H1 (cell line): ENCODE data around the gene FBXO17. TPM values are rescaled to one million over a fixed set of nuclear protein-coding genes. Genes with fewer than 3 reads are reported as not detected.
"Not testable (repeated sequence)": the region's sequence is repeated elsewhere in the genome, so short reads cannot be mapped to it uniquely, and the experiment has no call there.

Experiments used
- CTCF ChIA-PET: fragments of 300-600 bp; sonication (Branson Sonifier 250); formaldehyde crosslinking; loops from one replicate; lab custom pipeline; 2021; ENCODE audit not compliant: partially characterized antibody; lab: Charles Lee
- POLR2A ChIA-PET: fragments of 300-600 bp; sonication (Branson Sonifier 250); formaldehyde crosslinking; loops from one replicate; lab custom pipeline; 2021; ENCODE audit warnings: inconsistent platforms; ENCODE audit not compliant: partially characterized antibody; lab: Charles Lee
- DNase-seq, 2 experiments: peaks; one replicate each; pipeline versions ENCODE4 v3.0.0 to v3.0.0-alpha.2; 2010 to 2022; ENCODE audit warnings: low spot score in 2 of 2, low read depth in 1 of 2, mixed read lengths in 1 of 2
- FAIRE-seq: peaks from 2 replicates; lab custom pipeline; 2011; peaks lifted over from hg19 to GRCh38; lab: Jason Lieb, UNC
- H2AFZ ChIP-seq: 2 replicates; pipeline ENCODE4 v1.8.1; 2012; ENCODE audit warnings: low read length, inconsistent platforms
- H2AK5ac ChIP-seq: 2 replicates; pipeline ENCODE4 v1.6.1; 2013; ENCODE audit warnings: low read depth, low read length
- H2BK120ac ChIP-seq: replicated peaks from 2 replicates; pipeline ENCODE3; 2013; ENCODE audit warnings: low read depth, low read length, inconsistent platforms
- H2BK12ac ChIP-seq: 2 replicates; pipeline ENCODE4 v1.6.1; 2013; ENCODE audit warnings: low read depth, low read length
- H2BK15ac ChIP-seq: 2 replicates; pipeline ENCODE4 v1.6.1; 2013; ENCODE audit warnings: low read length
- H2BK20ac ChIP-seq: 2 replicates; pipeline ENCODE4 v1.6.1; 2013; ENCODE audit warnings: low read length
- H2BK5ac ChIP-seq: 2 replicates; pipeline ENCODE4 v1.6.1; 2013; ENCODE audit warnings: low read depth, low read length
- H3K14ac ChIP-seq: 2 replicates; pipeline ENCODE4 v1.6.1; 2013; ENCODE audit warnings: inconsistent platforms; ENCODE audit not compliant: insufficient read length
- H3K18ac ChIP-seq: 2 replicates; pipeline ENCODE4 v1.6.1; 2013; ENCODE audit warnings: low read length; ENCODE audit errors: extremely low read depth
- H3K23ac ChIP-seq: 2 replicates; pipeline ENCODE4 v1.6.1; 2013; ENCODE audit warnings: inconsistent platforms; ENCODE audit not compliant: insufficient read length
- H3K23me2 ChIP-seq: 2 replicates; pipeline ENCODE4 v1.6.1; 2013; ENCODE audit warnings: low read depth, low read length
- H3K27ac ChIP-seq: 2 replicates; pipeline ENCODE4 v1.6.1; 2011; ENCODE audit warnings: low read depth, low read length, inconsistent platforms
- H3K27me3 ChIP-seq, 4 experiments: replicated peaks in 1 of 4; 1 replicate in 1 of 4; 2 replicates in 3 of 4; pipeline versions ENCODE4 v1.6.1 to v1.8.1; 2011 to 2013; ENCODE audit warnings: low read length in 3 of 4, mild to moderate bottlenecking in 3 of 4, inconsistent platforms in 2 of 4, mixed read lengths in 2 of 4, moderate library complexity in 1 of 4; ENCODE audit not compliant: control insufficient read depth in 3 of 4, insufficient read depth in 3 of 4; ENCODE audit errors: extremely low read depth in 1 of 4
- H3K36me3 ChIP-seq, 4 experiments: 2 replicates each; pipeline versions ENCODE4 v1.6.1 to v1.8.1; 2011 to 2013; ENCODE audit warnings: mild to moderate bottlenecking in 4 of 4, low read length in 3 of 4, moderate library complexity in 2 of 4, control low read depth in 1 of 4, inconsistent platforms in 1 of 4; ENCODE audit not compliant: insufficient read depth in 4 of 4, control insufficient read depth in 2 of 4
- H3K4ac ChIP-seq: replicated peaks from 2 replicates; pipeline ENCODE3; 2013; ENCODE audit warnings: low read length, low read depth, mixed read lengths, inconsistent platforms; ENCODE audit not compliant: insufficient read length
- H3K4me1 ChIP-seq, 4 experiments: replicated peaks in 1 of 4; 1 replicate in 1 of 4; 2 replicates in 3 of 4; pipeline versions ENCODE4 v1.6.1 to v1.8.1; 2011 to 2013; ENCODE audit warnings: low read length in 3 of 4, inconsistent platforms in 2 of 4, mixed read lengths in 1 of 4; ENCODE audit not compliant: insufficient read depth in 4 of 4, control insufficient read depth in 3 of 4
- H3K4me2 ChIP-seq, 2 experiments: 2 replicates each; pipeline versions ENCODE4 v1.6.1 to v1.8.1; 2011 to 2013; ENCODE audit warnings: low read depth in 2 of 2, low read length in 2 of 2, control low read depth in 1 of 2, inconsistent platforms in 1 of 2, mild to moderate bottlenecking in 1 of 2; ENCODE audit not compliant: insufficient read depth in 1 of 2
- H3K4me3 ChIP-seq, 4 experiments: fragments of 200-600, 300-600 bp in 1 of 4; sonication (generic), shearing (Covaris generic), sonication (Bioruptor Twin) in 1 of 4; 2 replicates each; pipeline versions ENCODE4 v1.5.1 to v1.8.1; 2011 to 2016; ENCODE audit warnings: low read length in 4 of 4, low read depth in 3 of 4, control low read depth in 2 of 4, inconsistent platforms in 2 of 4, mild to moderate bottlenecking in 2 of 4, mixed read lengths in 1 of 4, moderate library complexity in 1 of 4; ENCODE audit not compliant: insufficient read depth in 2 of 4; ENCODE audit errors: extremely low read depth in 1 of 4
- H3K56ac ChIP-seq: replicated peaks from 2 replicates; pipeline ENCODE3; 2013; ENCODE audit warnings: low read depth, mild to moderate bottlenecking, mixed read lengths, low read length, inconsistent platforms; ENCODE audit not compliant: insufficient read length
- H3K79me1 ChIP-seq: 2 replicates; pipeline ENCODE4 v1.6.1; 2013; ENCODE audit warnings: low read depth, low read length, control low read depth
- H3K79me2 ChIP-seq, 2 experiments: 2 replicates each; pipeline versions ENCODE4 v1.6.1 to v1.8.1; 2012 to 2013; ENCODE audit warnings: low read length in 2 of 2, mild to moderate bottlenecking in 2 of 2, inconsistent platforms in 1 of 2; ENCODE audit not compliant: insufficient read depth in 2 of 2, control insufficient read depth in 1 of 2
- H3K9ac ChIP-seq, 4 experiments: replicated peaks in 1 of 4; 1 replicate in 1 of 4; 2 replicates in 3 of 4; pipeline versions ENCODE4 v1.6.1 to v1.8.1; 2011 to 2013; ENCODE audit warnings: low read depth in 3 of 4, low read length in 3 of 4, control low read depth in 2 of 4, mild to moderate bottlenecking in 2 of 4, moderate library complexity in 2 of 4, inconsistent platforms in 1 of 4; ENCODE audit errors: extremely low read depth in 1 of 4
- H3K9me3 ChIP-seq, 2 experiments: 2 replicates each; pipeline versions ENCODE4 v1.6.1 to v1.8.1; 2012 to 2013; ENCODE audit warnings: mild to moderate bottlenecking in 2 of 2, moderate library complexity in 2 of 2, control low read depth in 1 of 2, inconsistent platforms in 1 of 2, low read depth in 1 of 2, low read length in 1 of 2, mixed read lengths in 1 of 2; ENCODE audit not compliant: insufficient read depth in 2 of 2
- H4K20me1 ChIP-seq, 2 experiments: replicated peaks in 1 of 2; 2 replicates each; pipeline versions ENCODE3 to v1.8.1; 2011 to 2013; ENCODE audit warnings: inconsistent platforms in 2 of 2, low read length in 2 of 2, mild to moderate bottlenecking in 1 of 2; ENCODE audit not compliant: insufficient read depth in 2 of 2, control insufficient read depth in 1 of 2
- H4K5ac ChIP-seq: 2 replicates; pipeline ENCODE4 v1.6.1; 2013; ENCODE audit warnings: low read length, low read depth, mixed read lengths, inconsistent platforms; ENCODE audit not compliant: insufficient read length
- H4K8ac ChIP-seq: 2 replicates; pipeline ENCODE4 v1.8.0; 2013; ENCODE audit warnings: mild to moderate bottlenecking, moderate library complexity, low read length, inconsistent platforms; ENCODE audit not compliant: insufficient read depth; ENCODE audit errors: extremely low read depth
- H4K91ac ChIP-seq: replicated peaks from 2 replicates; pipeline ENCODE3; 2013; ENCODE audit warnings: low read length, mixed read lengths, inconsistent platforms; ENCODE audit not compliant: insufficient read length
- WGBS, 2 experiments: shearing (Covaris generic) in 1 of 2; methylation state at CpG; one replicate each; pipeline versions ENCODE4 v1.1.6 to v1.1.7; 2013 to 2015; ENCODE audit warnings: low lambda C conversion rate in 2 of 2, mixed read lengths in 2 of 2, inconsistent platforms in 1 of 2, low coverage in 1 of 2, missing lambda C conversion rate in 1 of 2; ENCODE audit not compliant: insufficient replicate concordance in 2 of 2, insufficient coverage in 1 of 2, insufficient read length in 1 of 2; ENCODE audit errors: extremely low coverage in 1 of 2, missing lambda C conversion rate in 1 of 2; 5-methylcytosine and 5-hydroxymethylcytosine counted together
- polyA plus RNA-seq, 7 experiments: library from polyadenylated mRNA; depleted of rRNA in 3 of 7; stranded (reverse) in 5 of 7; unstranded in 2 of 7; fragments of >200 nt in 5 of 7; fragments of 200-250 nt in 2 of 7; gene quantifications; 1 replicate in 5 of 7; 2 replicates in 1 of 7; 4 replicates in 1 of 7; pipeline versions ENCODE4 v1.2.1 to v1.2.3, GENCODE V29; 2011 to 2013; ENCODE audit warnings: missing spikeins in 2 of 7, mixed read lengths in 2 of 7
- total RNA-seq: library from RNA; stranded (reverse); fragmentation: NEBNext Ultra II Directional; extraction: Animal tissue kit (Norgen Biotek cat#: 25700); gene quantifications from 2 replicates; pipeline ENCODE4 v1.2.1, GENCODE V29; 2021

Gene FBXO17
- total and polyA plus RNA-seq, 2 of the 8 experiments (the other 6 are each of a cell fraction or from before 2014, with no cell fraction given): 11.7 to 15.3 TPM

DNA sequence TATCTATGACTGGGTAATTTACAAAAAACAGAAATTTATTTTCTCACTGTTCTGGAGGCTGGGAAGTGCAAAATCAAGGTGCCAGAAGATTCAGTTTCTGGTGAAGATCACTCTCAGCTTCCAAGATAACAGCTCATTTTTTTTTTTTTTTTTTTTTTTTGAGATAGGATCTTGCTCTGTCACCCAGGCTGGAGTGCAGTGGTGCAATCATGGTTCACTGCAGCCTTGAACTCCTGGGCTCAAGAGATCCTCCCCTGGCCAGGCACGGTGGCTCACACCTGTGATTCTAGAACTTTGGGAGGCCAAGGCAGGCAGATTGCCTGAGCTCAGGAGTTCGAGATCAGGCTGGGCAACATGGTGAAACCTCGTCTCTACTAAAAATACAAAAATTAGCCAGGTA is 22.0 kb upstream of the FBXO17 start:
- not testable (repeated sequence) for H3K27ac ChIP-seq, H3K18ac ChIP-seq, H2BK12ac ChIP-seq, DNase-seq, H3K4ac ChIP-seq, H3K14ac ChIP-seq, H4K8ac ChIP-seq, H3K4me1 ChIP-seq, H2BK5ac ChIP-seq, H3K9me3 ChIP-seq, H3K56ac ChIP-seq, H3K79me2 ChIP-seq, H2BK120ac ChIP-seq, H4K5ac ChIP-seq, H2BK20ac ChIP-seq, H3K23me2 ChIP-seq, H3K23ac ChIP-seq, H4K20me1 ChIP-seq, H2AFZ ChIP-seq, H3K79me1 ChIP-seq, H4K91ac ChIP-seq, FAIRE-seq, H3K27me3 ChIP-seq, H3K36me3 ChIP-seq, H3K4me3 ChIP-seq, H2AK5ac ChIP-seq, H3K9ac ChIP-seq, H2BK15ac ChIP-seq, H3K4me2 ChIP-seq
- 87% methylated on average over 3 of the region's 3 CpGs; no CpG with 5 or more reads in 1 of the 2 experiments for WGBS, 2 experiments
- ChIA-PET CTCF (interaction anchor here (1.0 kb wide), 2 partner anchors 20 to 22 kb away, joined by 3 read pairs; partner anchors contain the start of gene FBXO17), POLR2A (interaction anchor here (1.1 kb wide), 2 partner anchors 9 to 13 kb away, joined by 3 read pairs; no protein-coding TSS in a partner anchor)
